Measurements from ENCODE around the gene ELMO3.

The ELMO3 gene

GRCh38 chr16:67202426-67202825 is 3.5 kb downstream of the ELMO3 start:
- Histone ChIP-seq H3K4me3 (ENCODE audit: low read length) (no peak overlapping the region), H2AFZ (ENCODE audit: low read depth, low read length) (no peak overlapping the region), H3K36me3 (ENCODE audit: insufficient read depth, low read length) (peaks cover 49% of the 10 kb centered on the region), H3K27me3 (ENCODE audit: insufficient read depth, low read length) (no peaks in the 10 kb centered on the region), H3K4me1 (ENCODE audit: insufficient read depth, low read length) (peaks cover 8% of the 10 kb centered on the region), H3K9me3 (ENCODE audit: low read length) (no peaks in the 10 kb centered on the region)

GRCh38 chr16:67202956-67203493 is 4.1 kb downstream of the ELMO3 start:
- no peaks in the 10 kb centered on the region for H3K27me3 ChIP-seq (ENCODE audit: insufficient read depth, low read length)
- H2AFZ ChIP-seq (ENCODE audit: low read depth, low read length), result no peak overlapping the region
- H3K4me3 ChIP-seq (ENCODE audit: low read length), result no peak overlapping the region
- no peaks in the 10 kb centered on the region for H3K9me3 ChIP-seq (ENCODE audit: low read length)
- H3K4me1 ChIP-seq (ENCODE audit: insufficient read depth, low read length), result peaks cover 8% of the 10 kb centered on the region
- H3K36me3 ChIP-seq (ENCODE audit: insufficient read depth, low read length), result peaks cover 46% of the 10 kb centered on the region

- Histone ChIP-seq H3K36me3 (ENCODE audit: insufficient read depth, low read length) (peaks cover 36% of the 10 kb centered on the region), H3K4me3 (ENCODE audit: low read length) (no peak overlapping the region), H3K9me3 (ENCODE audit: low read length) (no peaks in the 10 kb centered on the region), H3K27me3 (ENCODE audit: insufficient read depth, low read length) (no peaks in the 10 kb centered on the region), H3K4me1 (ENCODE audit: insufficient read depth, low read length) (peaks cover 8% of the 10 kb centered on the region), H2AFZ (ENCODE audit: low read depth, low read length) (no peak overlapping the region)
These were observed 5.1 kb downstream of the ELMO3 start for GRCh38 chr16:67204076-67204475.

GRCh38 chr16:67206129-67206837 is 7.4 kb downstream of the ELMO3 start:
- Histone ChIP-seq H3K4me3 (ENCODE audit: low read length) (no peak overlapping the region), H3K36me3 (ENCODE audit: insufficient read depth, low read length) (peaks cover 32% of the 10 kb centered on the region), H2AFZ (ENCODE audit: low read depth, low read length) (no peak overlapping the region), H3K27me3 (ENCODE audit: insufficient read depth, low read length) (no peaks in the 10 kb centered on the region), H3K4me1 (ENCODE audit: insufficient read depth, low read length) (peaks cover 8% of the 10 kb centered on the region), H3K9me3 (ENCODE audit: low read length) (no peaks in the 10 kb centered on the region)

GRCh38 chr16:67206838-67207248 is 7.9 kb downstream of the ELMO3 start:
- Histone ChIP-seq H3K4me3 (ENCODE audit: low read length) (no peak overlapping the region), H2AFZ (ENCODE audit: low read depth, low read length) (no peak overlapping the region), H3K27me3 (ENCODE audit: insufficient read depth, low read length) (no peaks in the 10 kb centered on the region), H3K4me1 (ENCODE audit: insufficient read depth, low read length) (peaks cover 8% of the 10 kb centered on the region), H3K9me3 (ENCODE audit: low read length) (no peaks in the 10 kb centered on the region), H3K36me3 (ENCODE audit: insufficient read depth, low read length) (peaks cover 30% of the 10 kb centered on the region)

GRCh38 chr16:67207249-67208091 is 8.5 kb downstream of the ELMO3 start:
- no peaks in the 10 kb centered on the region for H3K27me3 ChIP-seq (ENCODE audit: insufficient read depth, low read length)
- H2AFZ ChIP-seq (ENCODE audit: low read depth, low read length), result no peak overlapping the region
- H3K9me3 ChIP-seq (ENCODE audit: low read length), result no peaks in the 10 kb centered on the region
- peaks cover 30% of the 10 kb centered on the region for H3K36me3 ChIP-seq (ENCODE audit: insufficient read depth, low read length)
- H3K4me1 ChIP-seq (ENCODE audit: insufficient read depth, low read length), result peaks cover 8% of the 10 kb centered on the region
- no peak overlapping the region for H3K4me3 ChIP-seq (ENCODE audit: low read length)

GRCh38 chr16:67208154-67208896 is 9.4 kb downstream of the ELMO3 start:
- peaks cover 22% of the 10 kb centered on the region for H3K36me3 ChIP-seq (ENCODE audit: insufficient read depth, low read length)

GRCh38 chr16:67209565-67209964 is 10.6 kb downstream of the ELMO3 start:
- Histone ChIP-seq H3K9me3 (ENCODE audit: low read length) (no peaks in the 10 kb centered on the region), H3K36me3 (ENCODE audit: insufficient read depth, low read length) (peaks cover 14% of the 10 kb centered on the region), H3K27me3 (ENCODE audit: insufficient read depth, low read length) (no peaks in the 10 kb centered on the region), H3K4me1 (ENCODE audit: insufficient read depth, low read length) (peaks cover 8% of the 10 kb centered on the region), H3K4me3 (ENCODE audit: low read length) (no peak overlapping the region), H2AFZ (ENCODE audit: low read depth, low read length) (no peak overlapping the region)

More at GRCh38 chr16:67208154-67208896, 9.4 kb downstream of the ELMO3 start:
- Histone ChIP-seq H3K4me3 (ENCODE audit: low read length) (no peak overlapping the region), H3K27me3 (ENCODE audit: insufficient read depth, low read length) (no peaks in the 10 kb centered on the region), H3K9me3 (ENCODE audit: low read length) (no peaks in the 10 kb centered on the region), H3K4me1 (ENCODE audit: insufficient read depth, low read length) (peaks cover 8% of the 10 kb centered on the region), H2AFZ (ENCODE audit: low read depth, low read length) (no peak overlapping the region)

GRCh38 chr16:67210069-67210937 is 11.4 kb downstream of the ELMO3 start:
- Histone ChIP-seq H3K36me3 (ENCODE audit: insufficient read depth, low read length) (peaks cover 14% of the 10 kb centered on the region), H3K4me3 (ENCODE audit: low read length) (no peak overlapping the region), H2AFZ (ENCODE audit: low read depth, low read length) (no peak overlapping the region), H3K9me3 (ENCODE audit: low read length) (no peaks in the 10 kb centered on the region), H3K4me1 (ENCODE audit: insufficient read depth, low read length) (peaks cover 8% of the 10 kb centered on the region), H3K27me3 (ENCODE audit: insufficient read depth, low read length) (no peaks in the 10 kb centered on the region)

GRCh38 chr16:67211674-67212073 is 12.7 kb downstream of the ELMO3 start:
- H3K36me3 ChIP-seq (ENCODE audit: insufficient read depth, low read length), result peaks cover 17% of the 10 kb centered on the region
- H3K27me3 ChIP-seq (ENCODE audit: insufficient read depth, low read length), result no peaks in the 10 kb centered on the region
- no peaks in the 10 kb centered on the region for H3K9me3 ChIP-seq (ENCODE audit: low read length)
- peaks cover 7% of the 10 kb centered on the region for H3K4me1 ChIP-seq (ENCODE audit: insufficient read depth, low read length)
- no peak overlapping the region for H2AFZ ChIP-seq (ENCODE audit: low read depth, low read length)
- no peak overlapping the region for H3K4me3 ChIP-seq (ENCODE audit: low read length)

GRCh38 chr16:67212766-67213165 is 13.8 kb downstream of the ELMO3 start:
- Histone ChIP-seq H3K4me3 (ENCODE audit: low read length) (no peak overlapping the region), H3K27me3 (ENCODE audit: insufficient read depth, low read length) (no peaks in the 10 kb centered on the region), H3K36me3 (ENCODE audit: insufficient read depth, low read length) (peaks cover 18% of the 10 kb centered on the region), H2AFZ (ENCODE audit: low read depth, low read length) (no peak overlapping the region), H3K4me1 (ENCODE audit: insufficient read depth, low read length) (no peaks in the 10 kb centered on the region), H3K9me3 (ENCODE audit: low read length) (no peaks in the 10 kb centered on the region)
